Prostate gland (tissue), 2 donors: ENCODE results near the gene CHST1.

Experiments
- POLR2A ChIP-seq: fragments of 450-650 bp; IDR thresholded peaks from one replicate; pipeline ENCODE4 v1.6.1; 2016; ENCODE audit warnings: antibody characterized with exemption, mild to moderate bottlenecking
- POLR2AphosphoS5 ChIP-seq: sonication (generic); formaldehyde crosslinking; IDR thresholded peaks from one replicate; pipeline ENCODE4 v1.6.1; 2017; ENCODE audit warnings: antibody characterized with exemption
- TF ChIP-seq, protein P1 (sequence below), 4 experiments: fragments of 200-600 bp in 2 of 4; fragments of 450-650 bp in 2 of 4; sonication (generic) in 2 of 4; IDR thresholded peaks; 1 replicate in 3 of 4; 2 replicates in 1 of 4; pipeline ENCODE4 v1.5.1; 2016 to 2019; ENCODE audit warnings: antibody characterized with exemption in 4 of 4, mild to moderate bottlenecking in 2 of 4, moderate library complexity in 2 of 4

DNA sequence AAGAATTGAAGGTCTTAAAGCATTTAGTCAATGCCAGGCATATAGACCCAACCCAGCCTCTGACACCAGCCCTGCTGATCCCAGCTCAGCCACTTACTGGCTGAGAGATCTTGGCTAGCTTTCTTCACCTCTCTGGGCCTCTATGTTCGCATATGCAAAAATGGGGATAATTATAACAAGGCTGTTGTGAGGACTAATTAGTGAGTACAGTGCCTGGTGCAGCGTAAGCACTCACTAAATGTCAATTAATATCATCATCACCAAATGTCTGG is 10.5 kb downstream of the CHST1 start:
- TF ChIP-seq, protein P1, sequence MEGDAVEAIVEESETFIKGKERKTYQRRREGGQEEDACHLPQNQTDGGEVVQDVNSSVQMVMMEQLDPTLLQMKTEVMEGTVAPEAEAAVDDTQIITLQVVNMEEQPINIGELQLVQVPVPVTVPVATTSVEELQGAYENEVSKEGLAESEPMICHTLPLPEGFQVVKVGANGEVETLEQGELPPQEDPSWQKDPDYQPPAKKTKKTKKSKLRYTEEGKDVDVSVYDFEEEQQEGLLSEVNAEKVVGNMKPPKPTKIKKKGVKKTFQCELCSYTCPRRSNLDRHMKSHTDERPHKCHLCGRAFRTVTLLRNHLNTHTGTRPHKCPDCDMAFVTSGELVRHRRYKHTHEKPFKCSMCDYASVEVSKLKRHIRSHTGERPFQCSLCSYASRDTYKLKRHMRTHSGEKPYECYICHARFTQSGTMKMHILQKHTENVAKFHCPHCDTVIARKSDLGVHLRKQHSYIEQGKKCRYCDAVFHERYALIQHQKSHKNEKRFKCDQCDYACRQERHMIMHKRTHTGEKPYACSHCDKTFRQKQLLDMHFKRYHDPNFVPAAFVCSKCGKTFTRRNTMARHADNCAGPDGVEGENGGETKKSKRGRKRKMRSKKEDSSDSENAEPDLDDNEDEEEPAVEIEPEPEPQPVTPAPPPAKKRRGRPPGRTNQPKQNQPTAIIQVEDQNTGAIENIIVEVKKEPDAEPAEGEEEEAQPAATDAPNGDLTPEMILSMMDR (IDR thresholded peaks at IDR 0.05) = no peak
- TF ChIP-seq POLR2AphosphoS5 (no peak), POLR2A (no peak)
